ENCODE data around the gene BPNT1. TPM values are rescaled to one million over a fixed set of nuclear protein-coding genes. Genes with fewer than 3 reads are reported as not detected.
A peak's percentile ranks its signal among the peaks of the same experiment; 100 is the strongest.
"Not testable (repeated sequence)": the region's sequence is repeated elsewhere in the genome, so short reads cannot be mapped to it uniquely, and the experiment has no call there.

The BPNT1 gene
- total RNA-seq, 1 experiment from 2014 or later, result 25.2 TPM

DNA sequence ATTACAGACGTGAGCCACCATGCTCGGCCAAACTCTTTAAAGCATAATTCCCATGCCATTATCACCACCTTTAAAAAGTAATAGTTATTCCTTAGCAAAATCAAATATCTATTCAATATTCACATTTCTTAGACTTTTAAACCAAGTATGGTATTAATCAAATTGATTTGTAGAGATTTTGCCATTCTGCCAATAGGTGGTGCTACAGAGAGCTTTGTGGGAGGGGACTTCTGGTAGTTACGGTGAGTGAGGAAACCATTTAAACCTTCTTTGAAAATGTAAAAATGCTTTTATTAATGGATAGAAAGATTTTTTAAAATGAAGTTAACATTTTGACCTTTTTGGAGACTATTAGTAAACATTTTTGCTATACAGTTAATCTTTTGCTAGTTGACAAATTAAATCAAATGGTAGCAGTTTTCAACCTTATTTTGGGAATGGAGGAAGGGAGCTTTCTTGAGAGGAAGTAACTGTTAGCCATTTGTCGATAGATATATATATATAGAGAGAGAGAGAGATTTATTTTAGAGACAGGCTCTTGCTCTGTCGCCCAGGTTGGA, 23.6 kb upstream of the BPNT1 start:
- Histone ChIP-seq H2AFZ (ENCODE audit: low read depth, low read length, poor library complexity, severe bottlenecking) (no peak overlapping the region), H3K27me3 (ENCODE audit: insufficient read depth, low read length) (no peaks in the 10 kb centered on the region), H3K9me2 (ENCODE audit: insufficient read depth) (no peaks in the 10 kb centered on the region), H3K4me1 (ENCODE audit: control insufficient read depth in 1 of 2, insufficient read depth in 2 of 2, low read length in 2 of 2) (no peaks in the 10 kb centered on the region), H3K9me3 (ENCODE audit: control insufficient read depth in 1 of 2, insufficient read depth in 1 of 2, low read depth in 1 of 2, low read length in 2 of 2) (no peaks in the 10 kb centered on the region), H3K79me2 (ENCODE audit: insufficient read depth, low read length) (no peaks in the 10 kb centered on the region), H3K4me3 (replicated peaks in 1 of 2; ENCODE audit: low read depth in 1 of 2, low read length in 2 of 2) (no peak overlapping the region), H3K4me2 (ENCODE audit: low read length) (no peak overlapping the region), H4K20me1 (ENCODE audit: insufficient read depth) (no peaks in the 10 kb centered on the region), H3K9ac (ENCODE audit: low read length) (no peak overlapping the region), H3K27ac (ENCODE audit: low read depth, low read length) (no peak overlapping the region), H3K36me3 (ENCODE audit: control insufficient read depth in 1 of 2, insufficient read depth in 2 of 2, low read length in 2 of 2) (peaks cover 29 to 47% of the 10 kb centered on the region in 2 experiments)
- no peak for DNase-seq (ENCODE audit: low read depth, low spot score)
- RAD21 ChIA-PET (ENCODE audit: low non-redundant PET in 1 of 2, low total read pairs in 2 of 2, uncharacterized antibody in 2 of 2, unreplicated experiment in 2 of 2), result no interaction called here
- POLR2A ChIA-PET, result no interaction called here
- intact Hi-C loops (cut with micrococcal nuclease), result no loop called here
- TF ChIP-seq, protein P1, sequence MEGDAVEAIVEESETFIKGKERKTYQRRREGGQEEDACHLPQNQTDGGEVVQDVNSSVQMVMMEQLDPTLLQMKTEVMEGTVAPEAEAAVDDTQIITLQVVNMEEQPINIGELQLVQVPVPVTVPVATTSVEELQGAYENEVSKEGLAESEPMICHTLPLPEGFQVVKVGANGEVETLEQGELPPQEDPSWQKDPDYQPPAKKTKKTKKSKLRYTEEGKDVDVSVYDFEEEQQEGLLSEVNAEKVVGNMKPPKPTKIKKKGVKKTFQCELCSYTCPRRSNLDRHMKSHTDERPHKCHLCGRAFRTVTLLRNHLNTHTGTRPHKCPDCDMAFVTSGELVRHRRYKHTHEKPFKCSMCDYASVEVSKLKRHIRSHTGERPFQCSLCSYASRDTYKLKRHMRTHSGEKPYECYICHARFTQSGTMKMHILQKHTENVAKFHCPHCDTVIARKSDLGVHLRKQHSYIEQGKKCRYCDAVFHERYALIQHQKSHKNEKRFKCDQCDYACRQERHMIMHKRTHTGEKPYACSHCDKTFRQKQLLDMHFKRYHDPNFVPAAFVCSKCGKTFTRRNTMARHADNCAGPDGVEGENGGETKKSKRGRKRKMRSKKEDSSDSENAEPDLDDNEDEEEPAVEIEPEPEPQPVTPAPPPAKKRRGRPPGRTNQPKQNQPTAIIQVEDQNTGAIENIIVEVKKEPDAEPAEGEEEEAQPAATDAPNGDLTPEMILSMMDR (IDR thresholded peaks at IDR 0.05 in 2 of 3, conservative IDR thresholded peaks at IDR 0.05 in 1 of 3; ENCODE audit: borderline replicate concordance in 1 of 3, insufficient read depth in 1 of 3, low read depth in 2 of 3, low read length in 2 of 3), result peak; percentile 16 to 72 (median 67); a peak in 5 of 6 replicates
- peak; percentile 22; the same call in 1 of the 2 replicates for TF ChIP-seq RAD21 (IDR thresholded peaks at IDR 0.05; ENCODE audit: low read depth)
- no peak for TF ChIP-seq CEBPB (IDR thresholded peaks at IDR 0.05; ENCODE audit: low read depth)
- TF ChIP-seq POLR2AphosphoS5 (IDR thresholded peaks at IDR 0.05; ENCODE audit: low read depth, low read length), result no peak
- TF ChIP-seq, protein P2, sequence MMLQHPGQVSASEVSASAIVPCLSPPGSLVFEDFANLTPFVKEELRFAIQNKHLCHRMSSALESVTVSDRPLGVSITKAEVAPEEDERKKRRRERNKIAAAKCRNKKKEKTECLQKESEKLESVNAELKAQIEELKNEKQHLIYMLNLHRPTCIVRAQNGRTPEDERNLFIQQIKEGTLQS (IDR thresholded peaks at IDR 0.05), result no peak
- TF ChIP-seq, protein P3, sequence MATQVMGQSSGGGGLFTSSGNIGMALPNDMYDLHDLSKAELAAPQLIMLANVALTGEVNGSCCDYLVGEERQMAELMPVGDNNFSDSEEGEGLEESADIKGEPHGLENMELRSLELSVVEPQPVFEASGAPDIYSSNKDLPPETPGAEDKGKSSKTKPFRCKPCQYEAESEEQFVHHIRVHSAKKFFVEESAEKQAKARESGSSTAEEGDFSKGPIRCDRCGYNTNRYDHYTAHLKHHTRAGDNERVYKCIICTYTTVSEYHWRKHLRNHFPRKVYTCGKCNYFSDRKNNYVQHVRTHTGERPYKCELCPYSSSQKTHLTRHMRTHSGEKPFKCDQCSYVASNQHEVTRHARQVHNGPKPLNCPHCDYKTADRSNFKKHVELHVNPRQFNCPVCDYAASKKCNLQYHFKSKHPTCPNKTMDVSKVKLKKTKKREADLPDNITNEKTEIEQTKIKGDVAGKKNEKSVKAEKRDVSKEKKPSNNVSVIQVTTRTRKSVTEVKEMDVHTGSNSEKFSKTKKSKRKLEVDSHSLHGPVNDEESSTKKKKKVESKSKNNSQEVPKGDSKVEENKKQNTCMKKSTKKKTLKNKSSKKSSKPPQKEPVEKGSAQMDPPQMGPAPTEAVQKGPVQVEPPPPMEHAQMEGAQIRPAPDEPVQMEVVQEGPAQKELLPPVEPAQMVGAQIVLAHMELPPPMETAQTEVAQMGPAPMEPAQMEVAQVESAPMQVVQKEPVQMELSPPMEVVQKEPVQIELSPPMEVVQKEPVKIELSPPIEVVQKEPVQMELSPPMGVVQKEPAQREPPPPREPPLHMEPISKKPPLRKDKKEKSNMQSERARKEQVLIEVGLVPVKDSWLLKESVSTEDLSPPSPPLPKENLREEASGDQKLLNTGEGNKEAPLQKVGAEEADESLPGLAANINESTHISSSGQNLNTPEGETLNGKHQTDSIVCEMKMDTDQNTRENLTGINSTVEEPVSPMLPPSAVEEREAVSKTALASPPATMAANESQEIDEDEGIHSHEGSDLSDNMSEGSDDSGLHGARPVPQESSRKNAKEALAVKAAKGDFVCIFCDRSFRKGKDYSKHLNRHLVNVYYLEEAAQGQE (IDR thresholded peaks at IDR 0.05; ENCODE audit: low read depth), result no peak
- CTCF ChIA-PET, result interaction anchor here (0.8 to 3.1 kb wide), 7 partner anchors 8 to 620 kb away, joined by 3 to 15 read pairs (median 5); partner anchors contain the start of gene BPNT1
- peak; percentile 67 for ATAC-seq
- BruUV-seq (replicated peaks), result no TSS peak

DNA sequence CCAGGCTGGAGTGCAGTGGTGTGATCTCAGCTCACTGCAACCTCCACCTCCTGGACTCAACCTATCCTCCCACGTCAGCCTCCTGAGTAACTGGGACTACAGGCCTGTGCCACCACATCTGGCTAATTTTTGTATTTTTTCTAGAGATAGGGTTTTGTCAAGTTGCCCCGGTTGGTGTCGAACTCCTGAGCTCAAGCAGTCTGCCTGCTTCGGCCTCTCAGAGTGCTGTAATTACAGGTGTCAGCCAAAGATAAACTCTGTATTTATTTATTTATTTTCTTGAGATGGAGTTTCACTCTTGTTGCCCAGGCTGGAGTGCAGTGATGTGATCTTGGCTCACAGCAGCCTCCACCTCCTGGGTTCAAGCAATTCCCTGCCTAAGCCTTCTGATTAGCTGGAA, 23.0 kb upstream of the BPNT1 start:
- H3K79me2 ChIP-seq (ENCODE audit: insufficient read depth, low read length); H3K4me3 ChIP-seq (replicated peaks in 1 of 2; ENCODE audit: low read depth in 1 of 2, low read length in 2 of 2); H3K9me3 ChIP-seq (ENCODE audit: control insufficient read depth in 1 of 2, insufficient read depth in 1 of 2, low read depth in 1 of 2, low read length in 2 of 2); H3K4me2 ChIP-seq (ENCODE audit: low read length); H3K9ac ChIP-seq (ENCODE audit: low read length); H3K27ac ChIP-seq (ENCODE audit: low read depth, low read length); H4K20me1 ChIP-seq (ENCODE audit: insufficient read depth); ATAC-seq; H3K27me3 ChIP-seq (ENCODE audit: insufficient read depth, low read length); BruUV-seq (replicated peaks); H3K9me2 ChIP-seq (ENCODE audit: insufficient read depth); RAD21 ChIA-PET (ENCODE audit: low non-redundant PET in 1 of 2, low total read pairs in 2 of 2, uncharacterized antibody in 2 of 2, unreplicated experiment in 2 of 2); DNase-seq (ENCODE audit: low read depth, low spot score); H3K4me1 ChIP-seq (ENCODE audit: control insufficient read depth in 1 of 2, insufficient read depth in 2 of 2, low read length in 2 of 2); H2AFZ ChIP-seq (ENCODE audit: low read depth, low read length, poor library complexity, severe bottlenecking); POLR2A ChIA-PET; intact Hi-C loops (cut with micrococcal nuclease): not testable (repeated sequence)
- CTCF ChIA-PET, result interaction anchor here (0.9 to 3.1 kb wide), 6 partner anchors 8 to 621 kb away, joined by 3 to 15 read pairs (median 6); partner anchors contain the start of gene BPNT1
- peaks cover 33 to 48% of the 10 kb centered on the region in 2 experiments for H3K36me3 ChIP-seq (ENCODE audit: control insufficient read depth in 1 of 2, insufficient read depth in 2 of 2, low read length in 2 of 2)

DNA sequence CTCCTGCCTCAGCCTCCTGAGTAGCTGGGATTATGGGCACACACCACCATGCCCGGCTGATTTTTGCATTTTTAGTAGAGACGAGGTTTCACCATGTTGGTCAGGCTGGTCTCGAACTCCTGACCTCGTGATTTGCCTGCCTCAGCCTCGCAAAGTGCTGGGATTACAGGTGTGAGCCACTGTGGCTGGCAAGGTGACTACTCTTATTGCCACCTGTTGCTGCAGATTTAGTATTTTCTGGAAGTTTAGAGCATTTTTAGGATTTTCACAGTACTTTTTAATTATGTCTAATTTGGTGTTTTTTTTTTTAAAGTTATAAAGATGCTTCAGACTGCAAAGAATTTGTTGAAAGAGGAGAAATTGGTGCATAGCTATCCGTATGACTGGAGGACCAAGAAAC, 20.9 kb upstream of the BPNT1 start:
- RAD21 ChIA-PET (ENCODE audit: low non-redundant PET in 1 of 2, low total read pairs in 2 of 2, uncharacterized antibody in 2 of 2, unreplicated experiment in 2 of 2); intact Hi-C loops (cut with micrococcal nuclease); H2AFZ ChIP-seq (ENCODE audit: low read depth, low read length, poor library complexity, severe bottlenecking); H3K4me1 ChIP-seq (ENCODE audit: control insufficient read depth in 1 of 2, insufficient read depth in 2 of 2, low read length in 2 of 2); H3K4me3 ChIP-seq (replicated peaks in 1 of 2; ENCODE audit: low read depth in 1 of 2, low read length in 2 of 2); H3K9ac ChIP-seq (ENCODE audit: low read length); H3K27ac ChIP-seq (ENCODE audit: low read depth, low read length); H3K79me2 ChIP-seq (ENCODE audit: insufficient read depth, low read length); H3K9me3 ChIP-seq (ENCODE audit: control insufficient read depth in 1 of 2, insufficient read depth in 1 of 2, low read depth in 1 of 2, low read length in 2 of 2); H4K20me1 ChIP-seq (ENCODE audit: insufficient read depth); H3K9me2 ChIP-seq (ENCODE audit: insufficient read depth); ATAC-seq; DNase-seq (ENCODE audit: low read depth, low spot score); H3K27me3 ChIP-seq (ENCODE audit: insufficient read depth, low read length); CTCF ChIA-PET; BruUV-seq (replicated peaks); H3K4me2 ChIP-seq (ENCODE audit: low read length); POLR2A ChIA-PET: not testable (repeated sequence)
- H3K36me3 ChIP-seq (ENCODE audit: control insufficient read depth in 1 of 2, insufficient read depth in 2 of 2, low read length in 2 of 2), result peaks cover 47 to 51% of the 10 kb centered on the region in 2 experiments
